Measurements from ENCODE around the gene SLC22A2.
"Not testable (repeated sequence)": the region's sequence is repeated elsewhere in the genome, so short reads cannot be mapped to it uniquely, and the experiment has no call there.

Gene SLC22A2

DNA sequence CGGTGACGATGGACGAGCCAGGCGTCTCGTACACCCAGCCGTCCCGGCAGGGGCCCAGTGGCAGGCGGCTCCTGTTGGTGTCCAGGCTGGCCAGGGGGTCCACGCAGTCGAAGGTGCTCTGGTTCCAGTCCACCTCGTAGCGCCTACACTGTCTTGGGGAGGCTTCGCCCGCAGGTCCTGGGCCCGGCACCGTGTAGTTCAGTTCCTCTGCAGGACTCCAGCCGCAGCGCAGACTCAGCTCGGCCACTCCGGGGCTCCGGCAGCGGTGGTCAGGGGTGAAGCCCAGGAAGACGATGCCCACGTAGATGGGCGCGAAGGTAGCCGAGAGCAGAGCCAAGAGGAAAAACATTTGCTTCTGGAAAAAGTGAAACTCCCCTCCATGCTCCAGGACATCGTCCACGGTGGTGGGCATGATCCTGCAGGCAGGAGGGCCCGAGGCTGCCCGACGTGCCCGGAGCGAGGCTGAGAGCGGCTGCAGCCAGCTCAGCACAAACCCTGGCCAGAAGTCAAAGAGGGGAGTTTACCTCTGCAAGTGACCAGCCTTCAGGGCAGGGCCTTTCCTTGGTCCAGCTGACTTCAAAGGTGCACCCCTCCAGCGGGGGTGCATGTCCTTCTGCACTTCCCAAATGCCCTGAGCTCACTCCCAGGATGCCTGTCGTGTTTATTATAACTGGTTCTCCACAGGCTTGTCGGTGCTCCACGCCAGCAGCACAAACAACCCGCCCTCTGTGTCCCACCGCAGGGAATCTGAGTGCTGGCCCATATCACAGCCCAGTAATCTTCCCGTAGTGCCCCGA lies at the start of gene SLC22A2:
Gene SLC22A2, minus strand, starts transcription at position 476 of the 797 bp plus-strand sequence. Its CDS starts 64 bp downstream, at position 412.
- DNase-seq = no peak

DNA sequence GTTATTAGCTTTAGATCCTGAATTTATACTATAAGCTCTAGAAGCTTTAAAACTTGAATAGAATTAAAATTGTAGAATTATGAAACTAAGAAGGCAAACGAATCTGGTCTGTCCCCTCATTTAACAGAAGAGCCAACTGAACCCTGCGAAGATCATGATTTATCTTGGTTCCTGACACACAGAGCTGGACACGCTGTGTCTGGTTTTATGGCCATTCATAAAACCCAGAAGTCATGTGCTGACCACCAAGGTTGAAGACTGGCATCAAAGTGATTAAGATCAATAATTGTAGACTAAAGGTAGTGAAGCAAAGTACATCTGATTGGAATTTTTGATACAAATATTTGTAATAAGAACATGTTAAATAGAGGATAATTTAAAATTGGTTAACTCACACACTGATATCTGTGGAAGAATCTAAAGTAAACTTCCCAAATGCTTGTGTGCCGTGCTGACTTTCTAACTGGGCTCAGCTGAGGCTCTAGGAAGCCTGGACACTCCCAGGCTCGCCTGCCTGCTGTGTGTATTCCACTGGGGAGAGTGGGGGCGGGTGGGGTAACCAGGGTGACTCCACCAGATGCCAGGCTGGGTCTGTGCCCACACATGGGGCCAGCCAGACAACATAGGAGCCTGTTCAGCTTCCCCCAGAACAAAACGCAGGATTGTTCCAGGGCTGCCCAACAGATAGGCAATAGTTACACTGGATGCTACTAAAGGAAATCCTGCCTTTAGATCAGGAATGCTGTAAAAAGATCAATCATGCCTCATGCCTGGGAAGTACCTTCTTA lies 47.5 kb upstream of the SLC22A2 start:
- no peak for DNase-seq

DNA sequence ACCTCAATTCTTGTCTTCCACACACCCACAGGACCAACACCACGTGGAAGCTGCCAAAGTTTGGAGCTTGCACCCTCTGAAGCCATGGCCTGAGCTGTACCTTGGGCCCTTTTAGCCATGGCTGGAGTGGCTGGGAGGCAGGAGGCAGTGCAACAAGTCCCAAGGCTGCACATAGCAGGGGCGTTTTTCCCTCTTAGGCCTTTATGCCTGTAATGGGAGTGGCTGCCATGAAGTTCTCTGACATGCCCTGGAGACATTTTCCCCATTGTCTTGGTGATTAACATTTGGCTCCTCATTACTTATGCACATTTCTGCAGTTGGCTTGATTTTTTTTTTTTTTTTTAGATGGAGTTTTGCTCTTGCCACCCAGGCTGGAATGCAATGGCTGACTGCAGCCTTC lies 45.2 kb upstream of the SLC22A2 start:
- DNase-seq = no peak

DNA sequence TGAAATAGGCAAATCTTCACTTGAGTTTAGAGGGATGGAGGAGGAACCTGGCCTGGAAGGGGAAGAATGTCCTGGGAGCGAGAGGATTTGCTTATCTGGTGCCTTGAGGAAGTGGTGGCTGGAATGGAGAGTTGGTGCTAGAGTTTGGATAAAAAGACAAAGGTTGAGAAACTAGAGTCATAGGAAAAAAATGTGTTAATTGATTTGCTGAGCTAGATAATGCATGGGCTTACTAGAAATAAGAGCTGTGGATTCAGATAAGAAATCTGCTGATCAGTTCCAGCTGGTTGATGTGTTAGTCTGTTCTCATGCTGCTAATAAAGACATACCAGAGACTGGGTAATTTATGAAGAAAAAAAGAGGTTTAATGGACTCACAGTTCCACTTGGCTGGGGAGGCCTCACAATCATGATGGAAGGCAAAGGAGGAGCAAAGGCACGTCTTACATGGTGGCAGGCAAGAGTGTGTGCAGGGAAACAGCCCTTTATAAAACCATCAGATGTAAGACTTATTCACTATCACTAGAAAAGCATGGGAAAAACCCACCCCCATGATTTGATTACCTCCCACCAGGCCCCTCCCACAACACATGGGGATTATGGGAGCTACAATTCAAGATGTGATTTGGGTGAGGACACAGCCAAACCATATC lies 43.9 kb upstream of the SLC22A2 start:
- not testable (repeated sequence) for DNase-seq

DNA sequence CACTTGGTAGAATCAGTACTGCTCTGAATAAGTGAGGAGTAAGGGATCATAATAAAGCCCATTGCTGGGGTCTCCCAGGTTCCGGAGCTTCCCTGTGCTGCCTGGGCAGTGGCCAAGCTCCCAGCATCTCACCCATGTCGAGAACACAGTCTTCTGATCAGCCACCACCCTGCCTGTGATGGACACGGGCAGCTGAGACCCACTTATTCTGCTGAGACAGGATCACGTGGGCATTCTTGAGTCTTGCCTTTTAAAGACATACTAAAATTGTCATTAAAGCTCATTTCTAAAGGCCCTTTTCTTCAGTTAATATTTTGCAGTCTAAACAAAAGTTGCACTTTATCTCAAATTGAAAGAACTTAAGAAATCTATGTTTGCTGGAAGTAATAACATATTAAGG lies 42.7 kb upstream of the SLC22A2 start:
- no peak for DNase-seq

DNA sequence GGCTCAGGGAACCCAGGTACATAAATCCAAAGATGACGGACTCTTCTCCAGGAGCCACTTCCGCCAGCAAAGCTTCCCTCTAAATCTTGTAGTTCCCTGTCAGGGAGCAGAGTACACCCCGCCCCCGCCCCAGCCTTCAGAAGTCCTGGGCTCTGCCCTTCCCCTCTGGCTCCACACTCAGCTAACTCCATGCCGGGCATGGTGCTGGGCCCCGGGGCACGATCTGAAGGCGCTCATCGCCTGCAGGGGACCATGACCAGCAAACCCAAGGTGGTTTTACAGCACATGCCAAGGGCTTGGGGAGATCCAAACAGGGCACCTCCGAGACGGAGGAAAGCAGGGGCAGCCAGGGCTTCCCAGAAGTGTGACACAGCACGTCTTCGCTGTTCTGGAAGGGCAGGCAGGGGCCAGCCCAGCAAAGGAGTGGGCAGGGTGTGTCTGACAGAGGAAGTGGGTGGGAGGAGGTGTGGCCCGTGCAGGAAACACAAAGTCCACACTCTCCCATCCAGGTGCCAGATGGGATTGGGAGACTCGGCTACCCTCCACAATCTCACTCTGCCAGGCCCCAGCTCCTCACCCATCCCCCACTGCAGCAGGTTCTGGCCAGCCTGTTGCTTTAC lies 41.6 kb upstream of the SLC22A2 start:
- no peak for DNase-seq

DNA sequence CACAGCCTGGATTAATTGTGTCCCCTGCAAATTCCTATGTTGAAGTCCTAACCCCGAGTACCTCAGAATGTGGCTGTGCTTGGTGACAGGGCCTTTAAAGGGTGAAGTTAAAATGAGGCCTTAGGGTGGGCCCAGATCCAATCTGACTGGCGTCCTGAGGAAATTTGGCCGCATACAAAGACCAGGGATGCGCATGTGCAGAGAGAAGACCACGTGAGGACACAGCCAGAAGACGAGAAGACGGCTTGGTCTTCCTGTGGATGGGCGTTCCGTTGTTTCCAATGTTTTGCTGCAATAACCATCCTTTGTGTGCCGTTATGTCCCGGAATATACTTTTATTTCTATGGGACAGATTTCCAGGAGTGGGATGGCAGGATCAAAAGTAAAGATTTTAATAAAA lies 40.9 kb upstream of the SLC22A2 start:
- DNase-seq = no peak

DNA sequence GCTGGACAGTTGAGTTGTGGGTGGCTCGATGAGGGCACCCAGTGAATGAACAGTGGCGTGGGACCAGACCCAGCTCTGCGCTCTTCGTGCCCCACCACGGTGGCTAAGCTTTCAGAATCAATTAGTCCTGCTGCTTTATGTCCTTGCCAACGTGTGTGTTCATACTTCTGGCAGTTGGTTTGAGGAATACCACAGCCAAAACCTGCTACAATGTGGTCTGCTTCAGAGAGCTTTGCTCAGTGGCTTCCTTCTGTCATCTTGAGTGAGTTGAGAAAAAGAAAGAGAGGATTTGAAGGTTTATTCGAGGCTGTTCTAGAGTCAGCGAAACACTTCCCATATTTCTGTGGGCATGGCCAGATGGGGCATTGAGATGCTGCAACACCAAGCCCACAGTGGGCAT lies 39.5 kb upstream of the SLC22A2 start:
- no peak for DNase-seq

DNA sequence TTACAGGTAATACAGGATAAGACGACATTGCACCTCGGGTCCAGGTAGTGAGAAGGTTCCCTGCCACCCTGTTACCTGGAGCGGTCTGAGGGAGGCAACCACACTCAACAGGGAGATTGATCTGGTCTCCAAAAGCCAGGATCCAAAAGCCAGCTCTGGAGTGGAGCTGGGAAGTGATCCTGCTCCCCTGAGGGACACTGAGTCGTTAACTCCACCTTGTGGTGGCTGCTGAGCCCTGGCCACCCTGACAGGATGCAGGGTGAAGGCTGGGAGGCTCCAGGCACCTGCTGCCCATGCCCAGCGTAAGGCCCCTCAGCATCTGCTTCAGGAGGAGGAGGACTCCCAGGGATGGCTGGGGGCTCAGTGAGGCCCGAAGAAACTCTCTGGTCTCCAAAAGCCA lies 38.7 kb upstream of the SLC22A2 start:
- no peak for DNase-seq

DNA sequence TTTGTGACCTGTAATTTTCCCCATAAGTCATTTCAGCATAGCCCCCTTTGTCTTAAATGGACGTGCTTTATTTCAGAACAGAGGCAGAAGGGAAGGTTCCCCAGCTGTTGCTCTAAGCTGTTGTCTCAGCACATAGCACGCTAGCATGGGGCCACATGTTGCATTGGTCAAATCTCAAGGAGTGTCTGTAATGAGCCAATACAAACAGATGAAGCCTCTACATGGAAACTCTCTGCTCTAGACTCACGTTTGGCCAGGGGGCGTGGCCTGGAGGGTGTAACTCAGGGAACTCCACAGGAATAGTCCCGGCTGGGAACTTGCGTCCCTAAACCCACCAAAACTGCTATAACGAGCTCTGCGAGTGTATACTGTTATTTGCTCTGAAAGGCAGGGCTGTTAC lies 35.2 kb upstream of the SLC22A2 start:
- DNase-seq = no peak

DNA sequence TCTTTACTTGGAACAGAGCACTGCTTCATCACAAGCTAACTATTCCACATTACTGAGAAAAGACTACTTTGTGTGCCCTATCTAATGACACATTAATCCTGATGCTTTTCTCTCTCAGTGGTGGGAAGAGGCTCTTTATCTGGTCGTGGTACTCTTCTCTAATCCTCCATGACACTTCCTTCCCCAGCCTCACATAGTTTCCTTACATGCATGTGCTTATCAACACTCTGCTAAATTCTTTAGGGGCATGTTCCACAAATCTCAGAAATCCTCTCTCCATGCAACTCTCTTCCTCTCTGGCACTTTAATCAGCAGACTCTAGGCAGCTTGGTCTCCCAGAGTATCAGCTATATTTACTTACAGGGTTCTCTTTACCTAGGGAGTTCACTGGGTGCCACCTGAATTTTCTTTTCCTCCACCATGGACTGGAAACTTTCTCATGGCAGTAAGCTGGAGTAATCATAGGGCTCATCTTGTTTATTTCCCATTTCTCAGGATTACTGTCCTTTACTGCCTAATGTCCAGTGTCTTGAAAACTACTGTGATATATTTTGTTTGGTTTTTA lies 27.0 kb upstream of the SLC22A2 start:
- no peak for DNase-seq

DNA sequence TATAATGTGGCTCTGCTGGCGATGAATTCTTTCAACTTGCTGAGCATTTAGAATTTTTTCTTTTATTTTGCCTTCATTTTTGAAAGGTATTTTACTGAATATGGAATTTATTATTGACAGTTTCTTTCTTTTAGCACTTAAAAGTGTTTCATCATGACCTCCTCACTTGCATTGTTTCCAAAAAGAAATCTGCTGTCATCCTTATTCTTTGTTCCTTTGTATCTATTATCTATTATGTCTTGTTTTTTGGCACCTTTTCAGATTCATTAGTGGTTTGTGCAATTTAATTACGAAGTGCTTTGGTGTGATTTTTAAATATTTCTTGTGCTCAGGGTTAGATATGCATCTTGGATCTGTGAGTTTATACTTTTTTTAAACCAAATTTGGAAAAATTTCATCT lies 26.0 kb upstream of the SLC22A2 start:
- no peak for DNase-seq

DNA sequence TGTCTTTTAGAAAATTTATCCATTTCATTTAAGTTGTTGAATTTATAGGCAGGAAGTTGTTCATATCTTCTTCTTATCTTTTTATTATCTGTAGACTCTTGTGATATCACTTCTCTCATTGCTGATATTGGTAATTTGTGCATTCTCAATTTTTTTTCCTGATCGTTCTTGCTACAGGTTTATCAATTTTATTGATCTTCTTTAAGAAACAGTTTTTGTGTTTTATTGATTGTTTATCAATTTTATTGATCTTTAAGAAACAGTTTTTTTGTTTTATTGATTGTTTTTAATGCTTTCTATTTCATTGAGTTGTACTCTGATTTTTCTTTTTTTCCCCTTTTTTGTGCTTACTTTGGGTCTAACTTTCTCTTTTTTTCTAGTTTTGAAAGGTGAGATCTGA lies 23.8 kb upstream of the SLC22A2 start:
- no peak for DNase-seq

DNA sequence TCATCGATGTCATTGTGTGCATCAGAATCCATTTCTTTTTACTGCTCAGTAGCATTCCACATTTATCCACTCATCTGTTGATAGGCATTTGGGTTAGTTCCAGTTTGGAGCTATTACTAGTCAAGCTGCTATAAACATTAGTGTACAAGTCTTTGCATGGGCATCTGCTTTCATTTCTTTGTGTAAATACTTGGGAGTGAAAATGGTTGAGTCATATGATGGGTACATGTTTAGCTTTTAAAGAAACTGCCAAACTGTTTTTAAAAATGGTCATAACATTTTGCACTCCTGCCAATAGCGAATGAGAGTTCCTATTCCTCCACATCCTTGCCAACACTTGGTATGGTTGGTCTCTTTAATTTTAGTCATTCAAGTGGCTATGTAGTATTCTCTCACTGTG lies 21.2 kb upstream of the SLC22A2 start:
- no peak for DNase-seq

DNA sequence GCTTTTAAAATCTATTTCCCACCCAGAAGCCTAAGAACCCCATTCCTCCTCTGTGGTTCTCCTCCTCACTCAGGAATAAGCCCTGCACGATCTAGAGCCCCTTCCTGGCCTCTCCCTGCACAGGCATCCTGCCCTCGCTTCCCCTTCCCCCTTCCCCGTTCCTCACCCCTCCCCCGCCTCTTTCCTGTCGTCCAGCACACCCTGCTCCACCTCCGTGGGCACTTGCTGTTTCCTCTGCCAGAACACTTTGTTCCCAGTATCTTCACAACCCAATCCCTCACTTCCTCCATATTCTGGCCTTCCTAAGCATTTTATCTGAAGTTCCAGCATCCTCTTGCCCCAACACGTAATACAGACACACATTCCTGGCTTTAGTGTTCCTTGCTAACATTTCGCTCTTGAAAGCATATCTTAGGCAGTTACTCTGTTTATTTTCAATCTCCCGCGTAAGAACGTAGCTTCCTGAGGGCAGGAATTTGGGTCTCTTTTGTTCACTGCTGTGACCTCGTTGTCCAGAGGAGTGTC lies 20.2 kb upstream of the SLC22A2 start:
- DNase-seq = no peak

DNA sequence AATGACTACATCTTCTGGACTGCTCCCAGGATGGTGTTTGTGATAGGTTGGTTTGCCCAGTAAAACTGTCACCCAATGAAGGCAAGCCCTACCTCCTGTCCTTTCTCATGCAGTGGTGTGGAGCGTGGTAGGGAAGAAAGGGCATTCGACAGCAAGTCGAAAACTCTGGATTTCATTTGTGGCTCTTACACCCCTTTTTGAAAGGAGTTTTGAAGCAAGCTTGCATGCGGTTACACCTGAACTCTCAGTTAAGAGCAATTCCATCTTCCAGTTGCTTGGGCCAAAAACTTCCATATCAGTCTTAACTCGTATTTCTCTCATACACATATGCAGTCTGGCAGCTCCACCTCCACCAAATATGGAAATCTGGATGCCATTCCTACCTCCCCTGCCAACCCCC lies 19.7 kb upstream of the SLC22A2 start:
- DNase-seq = no peak

DNA sequence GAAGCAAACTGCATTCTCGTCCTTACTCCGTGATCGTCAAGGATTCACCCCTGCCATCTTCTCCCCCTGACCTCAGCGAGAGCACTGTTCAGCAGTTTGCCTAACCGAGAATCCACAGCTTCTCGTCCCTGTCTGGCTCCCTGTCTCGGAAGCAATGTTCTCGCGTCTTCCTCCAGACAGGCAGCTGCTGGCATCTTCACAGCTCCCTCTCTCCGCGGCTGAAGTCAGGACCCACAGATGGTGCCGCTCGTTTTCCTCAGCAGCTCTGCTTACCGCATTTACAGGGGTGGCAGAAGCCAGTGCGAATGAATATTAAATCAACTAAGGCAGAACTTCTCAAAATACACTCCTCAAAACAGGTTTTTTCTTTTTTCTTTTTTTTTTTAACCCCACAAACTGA lies 18.9 kb upstream of the SLC22A2 start:
- no peak for DNase-seq

DNA sequence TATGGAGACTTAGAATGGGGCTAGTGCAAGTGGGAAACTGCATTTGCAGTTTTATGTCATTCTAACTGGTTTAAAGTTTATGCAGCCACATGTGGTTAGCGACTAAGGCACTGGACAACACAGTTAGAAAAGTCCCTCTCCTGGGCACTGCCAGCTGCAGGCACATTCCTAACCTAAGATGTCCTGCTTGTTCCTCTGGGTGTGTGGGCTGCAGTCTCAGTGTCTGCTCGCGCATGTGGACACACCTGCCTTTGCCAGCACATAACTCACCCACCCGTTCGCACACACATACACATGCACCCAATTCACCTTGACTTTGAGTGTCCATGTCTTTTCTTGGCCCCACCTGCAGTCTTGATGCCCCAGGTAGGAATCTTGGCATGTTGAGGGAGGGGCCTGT lies 18.5 kb upstream of the SLC22A2 start:
- DNase-seq = no peak

DNA sequence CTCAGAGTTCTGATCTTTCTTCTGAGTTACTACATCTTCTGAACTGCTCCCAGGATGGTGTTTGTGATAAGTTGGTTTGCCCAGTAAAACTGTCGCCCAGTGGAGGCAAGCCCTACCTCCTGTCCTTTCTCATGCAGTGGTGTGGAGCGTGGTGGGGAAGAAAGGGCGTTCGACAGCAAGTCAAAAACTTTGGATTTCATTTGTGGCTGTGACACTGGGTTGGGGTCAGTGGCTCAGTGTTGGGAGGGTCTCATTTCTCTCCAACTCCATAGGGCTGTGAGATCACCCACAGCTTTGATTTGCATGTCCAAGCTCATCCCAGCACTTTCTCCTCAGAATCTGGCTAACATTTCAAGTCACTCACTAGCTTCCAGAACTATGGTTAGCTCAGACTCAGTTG lies 17.5 kb upstream of the SLC22A2 start:
- DNase-seq = no peak

DNA sequence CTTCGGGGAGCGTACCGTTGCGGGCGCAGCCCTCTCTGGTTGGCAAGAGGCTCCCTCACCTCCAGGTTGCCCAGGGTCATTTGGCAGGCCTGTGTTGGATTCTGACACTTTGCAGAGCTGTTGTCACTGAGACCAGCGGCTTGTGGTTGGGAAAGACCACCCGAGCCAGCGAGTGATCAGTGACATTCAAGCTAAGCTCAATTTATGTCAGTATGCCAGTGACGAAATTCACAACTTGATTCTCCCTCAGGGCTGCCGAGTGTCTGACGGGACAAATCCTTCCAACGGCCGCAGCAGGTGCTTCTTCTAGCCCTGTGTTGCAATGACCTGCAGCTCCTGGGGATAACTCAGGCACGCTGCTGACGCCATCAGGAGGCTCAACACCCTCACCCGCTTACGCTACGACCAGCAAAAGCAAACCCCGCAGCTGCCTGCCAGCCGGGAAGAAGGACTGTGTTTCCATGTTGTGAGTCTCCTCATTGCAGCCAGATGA lies 16.9 kb upstream of the SLC22A2 start:
- no peak for DNase-seq

DNA sequence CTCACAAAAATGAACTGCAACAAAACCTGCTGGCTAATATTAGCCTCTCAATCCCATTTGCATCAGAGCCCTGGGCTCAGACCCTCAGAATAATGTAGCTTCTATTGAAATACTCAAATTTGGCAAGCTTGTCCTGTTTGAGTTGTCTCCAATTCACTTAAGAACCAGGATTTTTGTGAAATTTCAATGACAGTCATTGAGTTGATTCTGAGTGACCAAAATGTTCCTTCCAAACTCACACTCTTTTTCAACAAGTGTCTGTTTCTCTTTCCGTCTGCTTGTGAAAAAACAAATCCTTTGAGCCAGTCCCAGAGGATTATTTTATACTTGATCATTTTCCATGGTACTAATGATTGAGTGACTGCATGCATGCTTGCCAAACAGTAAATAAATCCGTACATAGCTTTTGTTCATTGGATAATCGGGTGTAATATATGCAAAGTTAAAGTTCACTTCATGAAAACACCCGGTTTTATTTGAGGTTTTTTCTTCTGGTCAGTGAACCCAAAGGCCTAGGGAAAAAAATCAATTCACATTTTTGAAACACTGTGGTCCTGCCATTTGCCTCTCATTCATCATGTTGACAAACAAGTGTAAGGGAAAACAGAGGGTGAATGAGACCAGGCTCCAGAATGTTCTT lies 16.4 kb upstream of the SLC22A2 start:
- no peak for DNase-seq

DNA sequence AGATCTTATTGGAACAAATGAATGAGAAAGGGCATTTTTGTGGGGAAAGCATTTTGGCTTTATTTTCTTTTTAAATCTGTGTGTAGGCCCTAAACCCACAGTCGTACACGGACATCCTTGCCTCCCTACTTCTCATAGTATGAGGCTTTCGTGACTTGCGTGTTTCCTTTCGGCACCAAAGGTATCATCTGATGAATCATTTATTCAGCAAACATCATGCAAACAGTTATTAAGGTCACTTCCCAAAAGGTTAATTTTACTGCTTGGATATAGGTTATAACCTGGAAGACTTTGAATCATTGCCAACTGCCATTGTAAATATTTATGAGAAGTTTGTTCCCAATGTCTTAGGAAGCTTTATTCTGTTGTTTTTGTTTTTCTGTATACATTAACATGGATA lies 15.1 kb upstream of the SLC22A2 start:
- no peak for DNase-seq
